KBM-7 (cell line): ENCODE measurements around the gene RESF1.

Experiments
- DNase-seq: peaks from one replicate; pipeline ENCODE4 v3.0.0-alpha.2; 2015
- in situ Hi-C: fragments of 300-500 bp; cut with MboI; formaldehyde crosslinking; loops from 2 replicates; pipeline ENCODE4 v1.14.3; 2020; ENCODE audit warnings: low sequenced_read_pairs, low pct_unique_long_range_greater_than_20kb, mixed read lengths

Gene RESF1

GRCh38 chr12:31958569-31959160 lies 550 bp upstream of the RESF1 start:
- in situ Hi-C loops: no loop called here
- no peak for DNase-seq

GRCh38 chr12:31959701-31960391 lies 631 bp downstream of the RESF1 start:
- in situ Hi-C loops: no loop called here

DNA sequence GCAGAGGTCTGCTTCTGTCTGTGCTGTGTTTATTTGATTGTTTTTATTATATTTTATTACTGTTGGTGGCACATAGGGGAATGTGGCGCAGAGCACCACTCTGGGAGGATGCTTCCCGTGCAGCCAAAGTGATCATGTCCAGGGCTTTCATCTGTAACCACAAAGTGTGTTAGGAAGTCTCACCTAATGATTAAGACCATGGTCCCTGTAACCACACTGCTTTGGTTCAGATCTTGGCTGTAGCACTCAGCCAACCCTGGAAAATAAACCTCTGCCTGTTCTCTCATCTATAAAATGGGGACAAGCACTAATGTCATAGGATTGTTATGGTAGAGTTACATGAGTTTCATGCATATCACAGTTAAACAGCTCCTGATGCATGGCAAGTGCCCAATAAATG lies 1.9 kb downstream of the RESF1 start:
- DNase-seq: no peak
- in situ Hi-C loops: no loop called here

More at GRCh38 chr12:31959701-31960391, 631 bp downstream of the RESF1 start:
- DNase-seq: peak; percentile 79

DNA sequence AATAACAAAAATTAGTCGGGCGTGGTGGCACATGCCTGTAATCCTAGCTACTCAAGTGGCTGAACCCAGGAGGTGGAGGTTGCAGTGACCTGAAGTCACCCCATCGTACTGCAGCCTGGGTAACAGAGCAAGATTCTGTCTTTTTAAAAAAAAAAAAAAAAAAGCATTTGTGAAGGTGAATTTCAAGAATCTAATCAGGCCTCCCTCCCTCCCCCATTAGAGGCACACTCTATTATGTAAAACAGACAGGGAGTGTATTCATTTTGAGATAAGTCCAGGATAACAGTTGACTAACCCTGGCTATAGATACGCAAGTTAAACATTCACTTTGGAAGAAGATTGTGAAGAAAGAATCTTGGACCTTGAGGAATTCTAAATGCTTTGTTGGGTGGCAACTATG lies 2.9 kb downstream of the RESF1 start:
- in situ Hi-C loops: no loop called here
- no peak for DNase-seq

GRCh38 chr12:31964280-31964679 lies 5.1 kb downstream of the RESF1 start:
- in situ Hi-C loops: no loop called here
- no peak for DNase-seq

- no peak for DNase-seq
- in situ Hi-C loops: no loop called here
These were observed 5.9 kb downstream of the RESF1 start for GRCh38 chr12:31965090-31965489.

DNA sequence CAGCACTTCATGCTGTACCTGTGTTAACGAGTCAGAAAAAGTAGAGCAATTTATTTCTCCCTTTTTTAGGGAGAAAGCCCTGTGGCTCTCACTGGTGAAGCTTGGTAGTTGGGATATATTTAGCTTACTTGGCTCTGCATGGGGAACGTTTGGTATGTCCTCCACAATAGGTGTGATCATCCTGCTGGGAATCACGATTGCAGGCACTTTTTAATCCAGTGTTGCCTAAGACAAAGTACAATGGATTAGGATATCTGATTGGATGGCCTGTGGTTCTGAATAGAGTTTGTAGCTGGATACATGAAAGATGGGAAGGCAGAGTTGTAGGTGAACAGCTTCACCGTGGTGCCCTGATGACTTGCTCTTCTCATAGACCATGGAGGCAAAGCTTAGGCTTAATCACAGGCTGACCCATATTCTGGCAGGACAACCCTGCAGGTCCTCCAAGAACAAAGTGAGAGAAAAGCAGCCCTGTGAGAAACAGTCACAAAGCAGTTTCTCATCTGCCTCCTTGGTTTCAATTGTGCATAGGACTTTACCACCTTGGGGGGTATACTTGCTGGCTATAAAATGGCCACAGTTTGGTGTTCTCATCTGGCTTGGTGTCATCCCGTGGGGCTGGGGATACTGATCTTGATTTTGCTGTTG lies 7.5 kb downstream of the RESF1 start:
- no peak for DNase-seq
- in situ Hi-C loops: no loop called here

DNA sequence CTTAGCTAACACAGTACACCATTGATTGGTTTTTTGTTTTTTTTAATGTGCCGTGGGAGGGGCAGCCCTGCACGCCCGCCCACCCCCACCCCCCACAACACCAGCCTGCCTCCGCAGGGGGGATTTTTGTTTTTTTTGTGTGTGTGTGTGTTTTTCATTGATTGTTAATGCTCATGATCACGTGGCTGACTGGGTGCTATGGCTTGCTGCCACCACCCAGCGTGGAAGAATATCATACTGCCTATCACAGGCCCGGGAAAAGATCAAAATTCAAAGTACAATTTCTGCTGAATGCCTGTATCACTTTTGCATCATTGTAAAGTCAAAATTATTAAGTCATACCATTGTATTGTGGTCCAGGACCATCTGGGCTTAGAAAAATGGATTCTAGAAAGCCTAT lies 8.3 kb downstream of the RESF1 start:
- DNase-seq: no peak
- in situ Hi-C loops: no loop called here

- DNase-seq: no peak
- in situ Hi-C loops: no loop called here
These were observed 11.0 kb downstream of the RESF1 start for GRCh38 chr12:31970199-31970598.

GRCh38 chr12:31973818-31974217 lies 14.6 kb downstream of the RESF1 start:
- no peak for DNase-seq
- in situ Hi-C loops: no loop called here

DNA sequence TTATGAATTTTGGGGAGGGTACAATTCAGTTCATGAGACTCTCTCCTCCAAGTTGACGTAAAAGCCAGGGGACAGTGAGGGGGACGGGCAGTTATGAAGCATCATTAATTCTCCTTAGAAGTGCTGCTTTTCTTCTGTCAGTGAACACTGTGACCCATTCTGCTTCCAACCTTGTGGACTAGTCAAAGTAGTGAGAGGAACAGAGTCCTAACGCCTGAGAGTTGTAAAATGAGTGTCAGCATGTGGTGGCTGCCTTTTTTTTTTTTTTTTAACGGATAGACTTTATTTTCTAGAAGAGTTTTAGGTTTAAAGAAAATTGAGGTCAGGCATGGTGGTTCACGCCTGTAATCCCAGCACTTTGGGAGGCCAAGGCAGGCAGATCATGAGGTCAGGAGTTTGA lies 15.5 kb downstream of the RESF1 start:
- in situ Hi-C loops: no loop called here
- no peak for DNase-seq

- in situ Hi-C loops: no loop called here
- no peak for DNase-seq
These were observed 25.8 kb downstream of the RESF1 start for GRCh38 chr12:31984806-31985591.

- no peak for DNase-seq
- in situ Hi-C loops: no loop called here
These were observed 26.6 kb downstream of the RESF1 start for GRCh38 chr12:31985832-31986231.

GRCh38 chr12:31989571-31990362 lies 30.6 kb downstream of the RESF1 start:
- in situ Hi-C loops: no loop called here
- no peak for DNase-seq

- in situ Hi-C loops: no loop called here
- DNase-seq: no peak
These were observed 31.9 kb downstream of the RESF1 start for GRCh38 chr12:31991146-31991545.

DNA sequence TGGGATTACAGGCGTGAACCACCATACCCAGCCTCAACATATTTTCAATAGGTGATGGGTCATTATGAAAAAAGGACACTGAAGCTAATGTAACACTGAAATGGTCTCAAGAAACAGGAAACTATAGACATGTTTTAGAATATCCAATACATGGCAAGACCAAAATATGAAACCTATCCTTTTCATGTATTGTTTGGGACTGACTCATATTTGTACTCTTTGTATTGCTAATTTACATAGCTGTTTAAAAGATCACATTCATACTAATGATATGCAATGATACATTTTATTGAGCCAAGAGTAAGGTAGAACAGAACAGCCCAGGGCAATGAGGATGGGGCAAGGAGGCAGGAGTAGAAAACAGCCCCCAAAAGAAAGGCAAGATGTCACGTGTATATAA lies 32.6 kb downstream of the RESF1 start:
- in situ Hi-C loops: no loop called here
- no peak for DNase-seq

- in situ Hi-C loops: no loop called here
- DNase-seq: no peak
These were observed 40.5 kb downstream of the RESF1 start for GRCh38 chr12:31999692-32000091.

DNA sequence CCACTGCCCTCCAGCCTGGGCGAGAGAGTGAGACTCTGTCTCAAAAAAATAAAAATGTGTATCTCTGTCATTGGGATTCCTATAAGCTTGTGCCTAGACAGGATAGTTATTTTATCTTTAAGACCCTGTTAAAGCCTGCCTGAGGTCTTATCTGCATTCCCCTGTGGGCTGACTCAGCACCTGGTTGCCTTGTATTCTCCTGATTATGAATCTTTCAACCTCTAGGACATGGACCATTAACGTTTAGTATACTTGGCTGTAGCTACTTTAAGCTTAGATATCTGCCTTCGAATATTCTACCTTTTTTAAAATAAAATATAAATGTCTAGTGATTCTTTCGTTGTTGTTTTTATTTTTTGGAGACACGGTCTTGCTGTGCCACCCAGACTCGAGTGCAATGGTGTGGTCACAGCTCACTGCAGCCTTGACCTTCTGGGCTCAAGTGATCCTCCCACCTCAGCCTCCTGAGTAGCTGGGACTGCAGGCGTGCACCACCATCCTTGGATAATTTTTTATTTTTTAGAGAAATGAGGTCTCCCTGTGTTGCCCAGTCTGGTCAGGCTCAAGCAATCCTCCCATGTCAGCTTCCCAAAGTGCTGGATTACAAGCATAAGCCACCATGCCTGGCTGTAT lies 41.3 kb downstream of the RESF1 start:
- DNase-seq: no peak
- in situ Hi-C loops: no loop called here
